ENCODE data around the gene TAC3. TPM values are rescaled to one million over a fixed set of nuclear protein-coding genes. Genes with fewer than 3 reads are reported as not detected.

Gene TAC3
- not detected for total RNA-seq

- Histone ChIP-seq H3K4me1 (replicated peaks) (no peaks in the 10 kb centered on the region), H3K4me3 (no peak within 1 kb of the TSS), H3K36me3 (no peaks in the 10 kb centered on the region), H3K9me3 (no peaks in the 10 kb centered on the region), H3K27ac (no peak within 1 kb of the TSS), H3K27me3 (replicated peaks; ENCODE audit: insufficient read depth) (no peaks in the 10 kb centered on the region)
- TF ChIP-seq POLR2AphosphoS5 (IDR thresholded peaks at IDR 0.05) (no peak), POLR2A (IDR thresholded peaks at IDR 0.05) (no peak), CTCF (IDR thresholded peaks at IDR 0.05) (no peak)
- WGBS, result 49% methylated on average over 6 of the region's 6 CpGs
- DNase-seq (ENCODE audit: low spot score), result no peak
- intact Hi-C loops (cut with DNase I), result no loop called here
Observed at GRCh38 chr12:57016348-57016747, at the start of gene TAC3. Gene TAC3 (minus strand): TSS chr12:57016529. CDS start chr12:57015797, 732 bp downstream.

GRCh38 chr12:57063991-57064685 lies 47.8 kb upstream of the TAC3 start:
- intact Hi-C loops (cut with DNase I), result loop anchor here (10.0 kb wide), 1 partner anchor 309 kb away; the partner anchor contains the start of gene PRIM1
- no peaks in the 10 kb centered on the region for H3K27me3 ChIP-seq (replicated peaks; ENCODE audit: insufficient read depth)
- H3K4me3 ChIP-seq, result no peak overlapping the region
- no peak overlapping the region for H3K27ac ChIP-seq
- WGBS, result 46% methylated on average over 5 of the region's 5 CpGs
- H3K36me3 ChIP-seq, result no peaks in the 10 kb centered on the region
- DNase-seq (ENCODE audit: low spot score), result no peak
- no peak for TF ChIP-seq CTCF (IDR thresholded peaks at IDR 0.05)
- TF ChIP-seq POLR2A (IDR thresholded peaks at IDR 0.05), result no peak
- TF ChIP-seq POLR2AphosphoS5 (IDR thresholded peaks at IDR 0.05), result no peak
- H3K4me1 ChIP-seq (replicated peaks), result no peaks in the 10 kb centered on the region
- no peaks in the 10 kb centered on the region for H3K9me3 ChIP-seq

- H3K4me1 ChIP-seq (replicated peaks), result no peaks in the 10 kb centered on the region
- H3K36me3 ChIP-seq, result no peaks in the 10 kb centered on the region
- no peak overlapping the region for H3K27ac ChIP-seq
- H3K27me3 ChIP-seq (replicated peaks; ENCODE audit: insufficient read depth), result no peaks in the 10 kb centered on the region
- no peaks in the 10 kb centered on the region for H3K9me3 ChIP-seq
- H3K4me3 ChIP-seq, result no peak overlapping the region
- intact Hi-C loops (cut with DNase I), result loop anchor here (5.0 kb wide), 1 partner anchor 51 kb away; the partner anchor contains the start of gene ZBTB39
- TF ChIP-seq CTCF (IDR thresholded peaks at IDR 0.05) (no peak), POLR2A (IDR thresholded peaks at IDR 0.05) (no peak), POLR2AphosphoS5 (IDR thresholded peaks at IDR 0.05) (no peak)
- DNase-seq (ENCODE audit: low spot score), result no peak
- 96% methylated on average over 1 of the region's 1 CpG for WGBS
Observed at GRCh38 chr12:57058454-57058853, 42.1 kb upstream of the TAC3 start.

GRCh38 chr12:57057067-57057751 lies 40.9 kb upstream of the TAC3 start:
- Histone ChIP-seq H3K4me3 (no peak overlapping the region), H3K36me3 (no peaks in the 10 kb centered on the region), H3K27me3 (replicated peaks; ENCODE audit: insufficient read depth) (no peaks in the 10 kb centered on the region), H3K27ac (no peak overlapping the region), H3K9me3 (no peaks in the 10 kb centered on the region), H3K4me1 (replicated peaks) (no peaks in the 10 kb centered on the region)
- 87% methylated on average over 6 of the region's 6 CpGs for WGBS
- intact Hi-C loops (cut with DNase I), result loop anchor here (5.0 kb wide), 1 partner anchor 50 kb away; the partner anchor contains the start of gene ZBTB39
- no peak for DNase-seq (ENCODE audit: low spot score)
- TF ChIP-seq CTCF (IDR thresholded peaks at IDR 0.05), result no peak

Data from prostate gland (tissue), 2 donors.